ENCODE results near the gene HACD3. TPM values are rescaled to one million over a fixed set of nuclear protein-coding genes. Genes with fewer than 3 reads are reported as not detected.
"Not testable (repeated sequence)": the region's sequence is repeated elsewhere in the genome, so short reads cannot be mapped to it uniquely, and the experiment has no call there.

The HACD3 gene
- total RNA-seq, 1 donor from 2014 or later = 56.8 TPM

GRCh38 chr15:65612949-65613744, 82.9 kb downstream of the HACD3 start:
- Histone ChIP-seq H3K27me3 (no peaks in the 10 kb centered on the region), H3K9me3 (no peaks in the 10 kb centered on the region), H3K4me1 (peaks cover 21% of the 10 kb centered on the region), H3K27ac (no peak overlapping the region), H3K4me3 (no peak overlapping the region), H3K36me3 (no peaks in the 10 kb centered on the region)
- ATAC-seq = no peak
- DNase-seq = no peak
- intact Hi-C loops (cut with DNase I) = no loop called here
- no peak for TF ChIP-seq CTCF (IDR thresholded peaks at IDR 0.05)

- intact Hi-C loops (cut with DNase I); H3K36me3 ChIP-seq: not testable (repeated sequence)
Measured at GRCh38 chr15:65615887-65616286, 85.6 kb downstream of the HACD3 start.

GRCh38 chr15:65618560-65619109, 88.4 kb downstream of the HACD3 start:
- no peak for ATAC-seq
- intact Hi-C loops (cut with DNase I) = no loop called here
- no peak overlapping the region for H3K4me3 ChIP-seq
- no peaks in the 10 kb centered on the region for H3K9me3 ChIP-seq
- H3K27me3 ChIP-seq = no peaks in the 10 kb centered on the region
- TF ChIP-seq CTCF (IDR thresholded peaks at IDR 0.05) = no peak
- DNase-seq = no peak
- H3K4me1 ChIP-seq = no peaks in the 10 kb centered on the region
- H3K27ac ChIP-seq = no peak overlapping the region
- no peaks in the 10 kb centered on the region for H3K36me3 ChIP-seq

More at GRCh38 chr15:65615887-65616286, 85.6 kb downstream of the HACD3 start:
- not testable (repeated sequence) for H3K27me3 ChIP-seq, DNase-seq, H3K27ac ChIP-seq, H3K9me3 ChIP-seq, H3K4me3 ChIP-seq, ATAC-seq
- H3K4me1 ChIP-seq = peaks cover 11% of the 10 kb centered on the region

- ATAC-seq = no peak
- DNase-seq = no peak
- intact Hi-C loops (cut with DNase I) = no loop called here
Measured at GRCh38 chr15:65619626-65620290, 89.5 kb downstream of the HACD3 start.

GRCh38 chr15:65620833-65621232, 90.6 kb downstream of the HACD3 start:
- no peaks in the 10 kb centered on the region for H3K4me1 ChIP-seq
- DNase-seq (no peak), ATAC-seq (no peak)
- TF ChIP-seq CTCF (IDR thresholded peaks at IDR 0.05) = no peak
- no peaks in the 10 kb centered on the region for H3K9me3 ChIP-seq
- H3K27ac ChIP-seq = no peak overlapping the region
- H3K36me3 ChIP-seq = peaks cover 13% of the 10 kb centered on the region
- H3K27me3 ChIP-seq = no peaks in the 10 kb centered on the region
- intact Hi-C loops (cut with DNase I) = no loop called here
- H3K4me3 ChIP-seq = no peak overlapping the region

More at GRCh38 chr15:65619626-65620290, 89.5 kb downstream of the HACD3 start:
- Histone ChIP-seq H3K36me3 (peaks cover 6% of the 10 kb centered on the region), H3K27me3 (no peaks in the 10 kb centered on the region), H3K4me1 (no peaks in the 10 kb centered on the region), H3K9me3 (no peaks in the 10 kb centered on the region), H3K27ac (no peak overlapping the region), H3K4me3 (no peak overlapping the region)
- no peak for TF ChIP-seq CTCF (IDR thresholded peaks at IDR 0.05)

GRCh38 chr15:65621638-65622037, 91.4 kb downstream of the HACD3 start, which contains the start of gene SLC24A1:
TSS of gene SLC24A1 (plus strand) at chr15:65621938. CDS start at chr15:65624081, 2,143 bp downstream.
- ATAC-seq (no peak), DNase-seq (no peak)
- Histone ChIP-seq H3K4me1 (no peaks in the 10 kb centered on the region), H3K9me3 (no peaks in the 10 kb centered on the region), H3K36me3 (peaks cover 19% of the 10 kb centered on the region), H3K27ac (no peak within 1 kb of the TSS), H3K27me3 (no peaks in the 10 kb centered on the region), H3K4me3 (no peak within 1 kb of the TSS)
- no peak for TF ChIP-seq CTCF (IDR thresholded peaks at IDR 0.05)
- intact Hi-C loops (cut with DNase I) = no loop called here
